Activated T-cell treated with anti-CD3 and anti-CD28 coated beads for 24 hours (primary cell): Measurements from ENCODE around the gene SLC28A1.

Source experiments
- DNase-seq: peaks from one replicate; pipeline ENCODE4 v3.0.0-alpha.2; 2020; ENCODE audit warnings: low read depth

The SLC28A1 gene

DNA sequence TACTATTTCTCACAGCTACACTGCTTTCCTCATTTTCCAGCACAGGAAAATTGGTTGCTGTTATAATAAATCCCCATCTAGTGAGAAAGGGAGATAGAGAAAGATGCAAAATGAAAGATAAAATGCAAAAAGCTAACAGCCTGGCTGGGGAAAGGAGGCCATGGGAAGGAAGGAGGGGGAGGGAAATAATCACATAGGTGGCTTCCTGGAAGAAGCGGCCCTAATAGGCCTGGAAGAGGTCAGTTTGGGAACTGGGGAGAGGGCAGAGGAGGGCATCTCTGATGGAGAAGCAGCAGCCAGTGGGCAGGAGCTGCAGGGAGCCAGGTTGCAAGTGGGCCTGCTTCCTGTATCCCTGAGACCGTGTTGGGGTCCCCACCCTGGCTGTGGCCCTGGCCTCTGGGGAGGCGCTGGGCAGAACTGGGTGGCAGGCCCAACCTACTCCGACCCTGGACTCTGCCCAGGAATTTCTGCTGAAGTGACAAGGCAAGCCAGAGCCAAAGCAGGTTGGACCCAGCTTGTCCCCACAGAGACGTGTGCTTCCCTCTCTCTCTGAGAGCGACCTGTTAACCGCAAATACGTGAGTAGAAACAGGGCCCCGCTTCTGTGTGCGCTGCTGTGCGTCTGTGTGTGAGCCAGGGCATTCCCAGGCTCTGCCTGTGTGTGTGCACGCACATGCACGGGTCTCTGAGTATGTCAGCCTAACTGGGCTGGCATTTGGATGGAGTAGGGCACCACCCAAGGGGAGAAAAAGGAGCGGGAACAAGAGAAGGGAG lies 1.9 kb downstream of the SLC28A1 start:
- DNase-seq, result no peak

- no peak for DNase-seq
Observed at GRCh38 chr15:84886984-84887299, 2.5 kb downstream of the SLC28A1 start.

GRCh38 chr15:84887938-84888337 lies 3.5 kb downstream of the SLC28A1 start:
- DNase-seq, result no peak

- no peak for DNase-seq
Observed at GRCh38 chr15:84888639-84889038, 4.2 kb downstream of the SLC28A1 start.

DNA sequence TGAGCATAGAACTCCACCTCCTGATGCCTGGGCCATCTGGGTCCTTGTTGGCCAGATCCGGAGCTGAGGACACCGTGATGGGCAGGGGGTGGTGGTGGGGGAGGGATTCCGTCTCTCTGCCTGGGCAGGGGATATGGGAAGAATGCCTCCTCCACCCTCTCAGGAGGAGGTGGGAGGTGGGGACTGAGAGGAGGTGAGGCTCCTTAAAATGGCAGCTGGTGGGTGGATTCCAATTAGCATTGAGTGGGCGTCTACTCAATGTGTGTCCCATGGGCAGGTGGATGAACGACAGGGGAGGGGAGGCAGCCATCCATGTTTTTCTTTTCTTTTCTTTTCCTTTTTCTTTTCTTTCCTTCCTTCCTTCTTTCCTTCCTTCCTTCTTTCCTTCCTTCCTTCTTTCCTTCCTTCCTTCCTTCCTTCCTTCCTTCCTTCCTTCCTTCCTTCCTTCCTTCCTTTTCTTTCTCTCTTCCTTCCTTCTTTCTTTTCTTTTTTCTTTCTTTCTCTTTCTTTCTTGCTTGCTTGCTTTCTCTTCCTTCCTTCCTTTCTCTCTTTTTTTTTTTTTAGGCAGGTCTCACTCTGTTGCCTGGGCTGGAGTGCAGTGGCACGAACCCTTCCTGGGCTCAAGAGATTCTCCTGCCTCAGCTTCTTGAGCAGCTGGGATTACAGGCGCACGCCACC lies 5.0 kb downstream of the SLC28A1 start:
- DNase-seq, result no peak

- DNase-seq, result no peak
Observed at GRCh38 chr15:84889991-84890669, 5.7 kb downstream of the SLC28A1 start.

DNA sequence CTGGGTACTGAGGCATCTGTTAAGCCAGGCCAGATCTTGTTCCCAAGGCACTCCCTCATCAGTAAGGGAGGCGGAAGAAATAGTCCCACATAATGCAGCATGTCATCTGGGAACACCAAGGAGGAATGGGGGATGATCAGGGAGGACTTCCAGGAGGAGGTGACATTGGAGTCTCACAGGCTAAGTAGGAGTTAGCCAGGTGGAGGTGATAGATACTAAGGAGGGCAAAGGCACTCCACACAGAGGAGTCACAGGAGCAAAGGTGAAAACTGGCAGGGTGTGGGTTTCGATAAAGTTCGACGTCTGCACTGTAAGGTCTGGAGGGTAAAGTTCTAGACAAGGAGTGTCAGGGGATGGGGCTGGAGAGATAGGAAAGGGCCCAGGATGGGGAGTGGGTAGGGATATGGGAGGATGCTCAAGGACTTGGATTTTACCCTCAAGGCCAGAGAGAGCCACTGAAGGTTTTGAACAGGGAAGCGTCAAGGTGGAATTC lies 6.3 kb downstream of the SLC28A1 start:
- no peak for DNase-seq

DNA sequence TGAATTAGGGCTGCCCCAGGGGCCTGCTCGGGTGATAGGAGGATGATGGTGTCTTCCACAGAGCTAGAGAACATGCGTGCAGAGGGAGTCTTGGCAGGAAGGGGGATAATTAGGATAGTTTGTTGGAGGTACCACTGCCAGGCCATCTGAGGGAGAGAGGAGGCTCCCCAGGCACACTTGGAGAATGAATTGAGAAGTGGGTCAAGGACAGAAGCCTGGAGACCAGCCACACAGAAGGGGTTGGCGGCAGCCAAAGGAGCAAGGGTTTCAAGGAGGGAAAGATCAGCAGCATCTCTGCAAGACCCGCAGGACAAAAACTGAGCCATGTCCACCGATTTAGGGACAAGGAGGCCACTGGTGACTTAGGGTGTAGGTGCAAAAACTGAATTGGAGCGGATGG lies 6.9 kb downstream of the SLC28A1 start:
- DNase-seq, result no peak

GRCh38 chr15:84892786-84893307 lies 8.4 kb downstream of the SLC28A1 start:
- DNase-seq, result no peak

DNA sequence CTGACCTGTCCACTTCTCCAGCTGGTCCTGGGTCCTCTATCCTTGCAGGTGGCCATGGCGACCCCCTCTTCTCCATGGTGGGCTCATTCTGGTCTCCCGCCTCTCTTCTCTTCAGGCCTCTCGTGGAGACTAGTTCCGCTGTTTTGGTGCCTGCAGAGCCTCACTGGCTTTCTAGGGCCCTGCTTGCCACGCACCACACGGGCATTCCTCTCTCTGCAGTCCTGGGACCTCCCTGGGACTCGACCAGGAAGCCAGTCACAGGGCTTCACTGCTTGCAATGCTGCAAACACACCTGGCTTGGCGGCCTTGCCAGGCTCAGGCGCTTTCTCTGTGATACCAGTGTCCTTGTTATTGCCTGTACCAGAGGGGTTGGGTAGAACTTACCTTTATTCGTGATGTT lies 9.1 kb downstream of the SLC28A1 start:
- DNase-seq, result no peak

- no peak for DNase-seq
Observed at GRCh38 chr15:84894736-84895425, 10.4 kb downstream of the SLC28A1 start.

GRCh38 chr15:84898761-84899160 lies 14.3 kb downstream of the SLC28A1 start:
- no peak for DNase-seq

GRCh38 chr15:84899750-84900149 lies 15.3 kb downstream of the SLC28A1 start:
- DNase-seq, result no peak

DNA sequence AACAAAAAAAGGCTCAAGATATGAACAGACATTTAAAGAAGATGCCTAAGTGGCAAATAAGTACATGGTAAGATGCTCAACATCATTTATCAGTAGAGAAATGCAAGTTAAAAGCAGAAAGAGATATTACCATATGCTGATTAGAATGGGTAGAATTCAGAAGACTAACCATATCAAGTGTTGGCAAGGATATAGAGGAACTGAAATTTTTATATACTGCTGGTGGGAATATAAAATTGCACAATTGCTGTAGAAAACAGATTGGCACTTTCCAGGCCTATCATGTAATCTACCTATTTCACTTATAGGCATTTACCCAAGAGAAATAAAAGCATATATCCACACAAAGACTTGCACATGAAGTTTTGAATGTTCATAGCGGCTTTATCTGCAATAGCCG lies 17.1 kb downstream of the SLC28A1 start:
- no peak for DNase-seq

DNA sequence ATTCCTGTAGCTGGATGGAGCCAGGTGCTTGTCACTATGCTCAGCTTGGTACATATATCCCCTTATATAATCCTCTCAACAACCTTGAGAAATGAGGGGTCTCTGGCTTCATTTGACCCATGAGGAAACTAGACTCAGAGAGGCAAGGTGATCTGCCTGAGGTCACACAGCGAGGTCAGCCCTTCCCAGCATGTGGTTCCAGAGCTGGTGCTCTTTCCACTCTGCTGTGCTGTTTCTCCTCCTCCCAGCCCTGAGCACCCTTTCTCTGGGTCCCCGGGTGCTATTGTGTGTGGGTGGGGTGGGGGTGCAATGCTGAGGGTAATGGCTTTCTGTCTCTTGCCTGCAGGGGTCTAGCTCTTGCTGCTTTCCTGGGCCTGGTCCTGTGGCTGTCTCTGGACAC lies 19.3 kb downstream of the SLC28A1 start:
- no peak for DNase-seq

DNA sequence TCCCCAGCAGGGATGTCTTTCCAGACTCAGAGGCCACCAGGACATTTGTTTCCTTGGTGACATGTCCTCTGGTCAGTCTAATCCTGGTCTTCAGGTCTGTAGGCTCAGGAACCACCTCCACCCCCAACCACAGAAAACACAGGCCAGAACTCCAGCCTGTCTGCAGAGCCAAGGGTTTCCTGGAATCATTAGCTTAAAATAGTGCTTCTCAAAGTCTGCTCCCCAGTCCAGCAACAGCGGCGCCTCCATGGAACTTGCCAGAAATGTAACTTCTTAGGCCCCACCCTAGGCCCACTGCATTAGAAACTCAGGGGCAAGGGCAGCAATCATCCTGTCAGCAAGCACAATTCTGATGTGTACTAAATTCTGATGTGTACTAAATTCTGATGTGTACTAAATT lies 20.0 kb downstream of the SLC28A1 start:
- DNase-seq, result no peak

GRCh38 chr15:84905016-84905916 lies 20.8 kb downstream of the SLC28A1 start:
- no peak for DNase-seq

DNA sequence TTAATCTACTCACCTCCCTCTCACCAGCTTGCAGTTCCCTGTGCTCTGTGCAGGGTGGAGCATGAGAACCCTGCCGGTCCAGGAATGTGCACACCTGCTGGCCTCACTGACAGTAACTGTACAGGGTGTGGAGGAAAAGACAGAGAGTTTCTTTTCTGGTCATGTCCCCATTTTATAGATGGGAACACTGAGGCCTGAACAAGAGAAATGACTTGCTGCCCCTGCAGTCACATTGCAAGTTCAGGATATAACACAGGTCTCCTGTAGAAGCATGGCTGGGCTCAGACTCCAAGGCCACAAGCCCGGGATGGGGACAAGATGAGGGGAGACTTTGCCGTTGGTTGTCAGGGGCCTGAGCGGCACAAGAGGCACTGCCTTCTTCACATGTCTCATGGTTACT lies 23.3 kb downstream of the SLC28A1 start:
- no peak for DNase-seq

DNA sequence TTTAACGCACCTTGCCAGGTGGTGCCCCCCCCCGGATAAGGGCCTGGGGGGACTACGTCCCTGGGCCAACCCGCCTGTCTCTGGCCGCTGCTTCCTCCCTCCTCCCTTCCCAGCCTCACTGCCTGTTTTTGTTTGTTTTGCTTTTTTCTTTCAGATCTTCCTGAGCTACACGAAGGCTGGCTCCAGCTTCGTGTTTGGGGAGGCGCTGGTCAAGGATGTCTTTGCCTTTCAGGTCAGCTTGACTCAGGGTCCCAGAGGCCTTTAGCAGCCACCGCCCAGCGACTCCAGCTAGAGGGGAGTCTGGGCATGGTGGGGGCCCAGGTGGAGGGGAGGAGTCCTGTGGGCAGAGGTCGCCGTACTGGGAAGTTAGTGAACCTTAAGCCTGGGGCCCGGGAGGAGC lies 24.1 kb downstream of the SLC28A1 start:
- no peak for DNase-seq

GRCh38 chr15:84909029-84909428 lies 24.6 kb downstream of the SLC28A1 start:
- no peak for DNase-seq

GRCh38 chr15:84909782-84910181 lies 25.3 kb downstream of the SLC28A1 start:
- no peak for DNase-seq
